ENCODE results near the gene CD79A.

CD79A gene

GRCh38 chr19:41906916-41907680 lies 30.0 kb downstream of the CD79A start:
- TF ChIP-seq CTCF (IDR thresholded peaks at IDR 0.05): no peak

GRCh38 chr19:41907994-41908615 lies 31.0 kb downstream of the CD79A start:
- no peak for TF ChIP-seq CTCF (IDR thresholded peaks at IDR 0.05)

GRCh38 chr19:41908724-41909464 lies 31.8 kb downstream of the CD79A start:
- no peak for TF ChIP-seq CTCF (IDR thresholded peaks at IDR 0.05)

GRCh38 chr19:41909706-41910105 lies 32.6 kb downstream of the CD79A start:
- no peak for TF ChIP-seq CTCF (IDR thresholded peaks at IDR 0.05)

GRCh38 chr19:41910240-41910991 lies 33.3 kb downstream of the CD79A start:
- TF ChIP-seq CTCF (IDR thresholded peaks at IDR 0.05): no peak

GRCh38 chr19:41910992-41911888 lies 34.2 kb downstream of the CD79A start:
- TF ChIP-seq CTCF (IDR thresholded peaks at IDR 0.05): no peak
